ENCODE measurements around the gene DENND1B. TPM values are rescaled to one million over a fixed set of nuclear protein-coding genes. Genes with fewer than 3 reads are reported as not detected.

The DENND1B gene
- 43.6 TPM for total RNA-seq

- DNase-seq (ENCODE audit: low spot score in 2 of 2) (peak; percentile 13 to 39), FAIRE-seq (no peak)
Observed at GRCh38 chr1:197775282-197776262, at the start of gene DENND1B. Gene DENND1B, minus strand, starts transcription at chr1:197775480. Its CDS starts 325 bp downstream, at chr1:197775155.

GRCh38 chr1:197814306-197814705, 39.0 kb upstream of the DENND1B start:
- DNase-seq (ENCODE audit: low spot score in 2 of 2) (no peak), FAIRE-seq (no peak)

GRCh38 chr1:197813741-197814140, 38.5 kb upstream of the DENND1B start:
- FAIRE-seq = no peak
- DNase-seq (ENCODE audit: low spot score in 2 of 2) = no peak

- DNase-seq (ENCODE audit: low spot score in 2 of 2) = no peak
- FAIRE-seq = no peak
Observed at GRCh38 chr1:197811769-197812168, 36.5 kb upstream of the DENND1B start.

- no peak for DNase-seq (ENCODE audit: low spot score in 2 of 2)
- no peak for FAIRE-seq
Observed at GRCh38 chr1:197810812-197811211, 35.5 kb upstream of the DENND1B start.

- no peak for DNase-seq (ENCODE audit: low spot score in 2 of 2)
- FAIRE-seq = no peak
Observed at GRCh38 chr1:197808880-197809279, 33.6 kb upstream of the DENND1B start.

- no peak for DNase-seq (ENCODE audit: low spot score in 2 of 2)
- no peak for FAIRE-seq
Observed at GRCh38 chr1:197807739-197808453, 32.6 kb upstream of the DENND1B start.

GRCh38 chr1:197807216-197807615, 31.9 kb upstream of the DENND1B start:
- DNase-seq (ENCODE audit: low spot score in 2 of 2) = no peak
- no peak for FAIRE-seq

- no peak for DNase-seq (ENCODE audit: low spot score in 2 of 2)
- no peak for FAIRE-seq
Observed at GRCh38 chr1:197806718-197807117, 31.4 kb upstream of the DENND1B start.

- no peak for DNase-seq (ENCODE audit: low spot score in 2 of 2)
- no peak for FAIRE-seq
Observed at GRCh38 chr1:197801684-197802083, 26.4 kb upstream of the DENND1B start.

- FAIRE-seq = no peak
- no peak for DNase-seq (ENCODE audit: low spot score in 2 of 2)
Observed at GRCh38 chr1:197801111-197801482, 25.8 kb upstream of the DENND1B start.

- FAIRE-seq = no peak
Observed at GRCh38 chr1:197800379-197801110, 25.3 kb upstream of the DENND1B start.

GRCh38 chr1:197799271-197799670, 24.0 kb upstream of the DENND1B start:
- no peak for FAIRE-seq

More at GRCh38 chr1:197800379-197801110, 25.3 kb upstream of the DENND1B start:
- DNase-seq (ENCODE audit: low spot score in 2 of 2) = no peak

GRCh38 chr1:197798492-197798891, 23.2 kb upstream of the DENND1B start:
- FAIRE-seq (no peak), DNase-seq (ENCODE audit: low spot score in 2 of 2) (no peak)

More at GRCh38 chr1:197799271-197799670, 24.0 kb upstream of the DENND1B start:
- no peak for DNase-seq (ENCODE audit: low spot score in 2 of 2)

- no peak for FAIRE-seq
- no peak for DNase-seq (ENCODE audit: low spot score in 2 of 2)
Observed at GRCh38 chr1:197797010-197797409, 21.7 kb upstream of the DENND1B start.

GRCh38 chr1:197788741-197789739, 13.8 kb upstream of the DENND1B start:
- DNase-seq (ENCODE audit: low spot score in 2 of 2) = no peak
- no peak for FAIRE-seq

GRCh38 chr1:197787623-197788536, 12.6 kb upstream of the DENND1B start:
- DNase-seq (ENCODE audit: low spot score in 2 of 2) (no peak), FAIRE-seq (no peak)

GRCh38 chr1:197787056-197787455, 11.8 kb upstream of the DENND1B start:
- FAIRE-seq (no peak), DNase-seq (ENCODE audit: low spot score in 2 of 2) (no peak)
